Measurements from ENCODE around the gene ANTXR2.

DNA sequence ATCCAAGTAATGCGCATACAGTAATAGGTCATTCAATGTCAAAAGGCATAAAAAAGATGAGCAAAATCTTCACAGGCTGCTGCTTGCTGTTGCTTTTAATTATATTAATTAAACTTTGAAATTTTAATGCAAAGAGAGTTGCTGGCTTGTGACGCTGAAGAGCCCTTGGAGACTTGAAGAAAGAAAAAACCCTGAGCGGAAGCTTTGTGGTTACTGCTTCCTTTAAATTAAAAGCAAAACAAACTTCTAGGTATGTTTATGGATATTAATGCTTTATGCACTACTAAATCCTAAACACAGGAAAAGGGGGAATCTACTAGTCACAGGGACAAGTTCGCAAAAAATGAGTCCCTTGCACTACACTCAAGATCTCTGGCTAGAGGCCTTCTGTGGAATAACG is 166.7 kb downstream of the ANTXR2 start:
- TF ChIP-seq POLR2A (IDR thresholded peaks at IDR 0.05; ENCODE audit: low read depth) (no peak), POLR2AphosphoS5 (IDR thresholded peaks at IDR 0.05) (no peak)
- TF ChIP-seq, protein P1, sequence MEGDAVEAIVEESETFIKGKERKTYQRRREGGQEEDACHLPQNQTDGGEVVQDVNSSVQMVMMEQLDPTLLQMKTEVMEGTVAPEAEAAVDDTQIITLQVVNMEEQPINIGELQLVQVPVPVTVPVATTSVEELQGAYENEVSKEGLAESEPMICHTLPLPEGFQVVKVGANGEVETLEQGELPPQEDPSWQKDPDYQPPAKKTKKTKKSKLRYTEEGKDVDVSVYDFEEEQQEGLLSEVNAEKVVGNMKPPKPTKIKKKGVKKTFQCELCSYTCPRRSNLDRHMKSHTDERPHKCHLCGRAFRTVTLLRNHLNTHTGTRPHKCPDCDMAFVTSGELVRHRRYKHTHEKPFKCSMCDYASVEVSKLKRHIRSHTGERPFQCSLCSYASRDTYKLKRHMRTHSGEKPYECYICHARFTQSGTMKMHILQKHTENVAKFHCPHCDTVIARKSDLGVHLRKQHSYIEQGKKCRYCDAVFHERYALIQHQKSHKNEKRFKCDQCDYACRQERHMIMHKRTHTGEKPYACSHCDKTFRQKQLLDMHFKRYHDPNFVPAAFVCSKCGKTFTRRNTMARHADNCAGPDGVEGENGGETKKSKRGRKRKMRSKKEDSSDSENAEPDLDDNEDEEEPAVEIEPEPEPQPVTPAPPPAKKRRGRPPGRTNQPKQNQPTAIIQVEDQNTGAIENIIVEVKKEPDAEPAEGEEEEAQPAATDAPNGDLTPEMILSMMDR (IDR thresholded peaks at IDR 0.05) = no peak

Data from esophagus muscularis mucosa (tissue), 3 donors.